Sigmoid colon (tissue), 4 donors: ENCODE data around the gene SYPL2.

ENCODE experiments used
- POLR2AphosphoS5 ChIP-seq, 4 donors: sonication (generic); formaldehyde crosslinking; IDR thresholded peaks; one replicate each; pipeline ENCODE4 v1.6.1; 2017; ENCODE audit warnings: antibody characterized with exemption in 4 of 4
- TF ChIP-seq, protein P1 (sequence below), 4 experiments: fragments of 450-650 bp in 3 of 4; fragments of 200-600 bp in 1 of 4; IDR thresholded peaks; one replicate each; pipeline ENCODE4 v1.5.1; 2016 to 2019; ENCODE audit warnings: antibody characterized with exemption in 4 of 4, mild to moderate bottlenecking in 3 of 4, moderate library complexity in 2 of 4

- TF ChIP-seq, protein P1, sequence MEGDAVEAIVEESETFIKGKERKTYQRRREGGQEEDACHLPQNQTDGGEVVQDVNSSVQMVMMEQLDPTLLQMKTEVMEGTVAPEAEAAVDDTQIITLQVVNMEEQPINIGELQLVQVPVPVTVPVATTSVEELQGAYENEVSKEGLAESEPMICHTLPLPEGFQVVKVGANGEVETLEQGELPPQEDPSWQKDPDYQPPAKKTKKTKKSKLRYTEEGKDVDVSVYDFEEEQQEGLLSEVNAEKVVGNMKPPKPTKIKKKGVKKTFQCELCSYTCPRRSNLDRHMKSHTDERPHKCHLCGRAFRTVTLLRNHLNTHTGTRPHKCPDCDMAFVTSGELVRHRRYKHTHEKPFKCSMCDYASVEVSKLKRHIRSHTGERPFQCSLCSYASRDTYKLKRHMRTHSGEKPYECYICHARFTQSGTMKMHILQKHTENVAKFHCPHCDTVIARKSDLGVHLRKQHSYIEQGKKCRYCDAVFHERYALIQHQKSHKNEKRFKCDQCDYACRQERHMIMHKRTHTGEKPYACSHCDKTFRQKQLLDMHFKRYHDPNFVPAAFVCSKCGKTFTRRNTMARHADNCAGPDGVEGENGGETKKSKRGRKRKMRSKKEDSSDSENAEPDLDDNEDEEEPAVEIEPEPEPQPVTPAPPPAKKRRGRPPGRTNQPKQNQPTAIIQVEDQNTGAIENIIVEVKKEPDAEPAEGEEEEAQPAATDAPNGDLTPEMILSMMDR (IDR thresholded peaks at IDR 0.05), result no peak
- no peak for TF ChIP-seq POLR2AphosphoS5 (IDR thresholded peaks at IDR 0.05)
Observed at GRCh38 chr1:109427171-109427467, 39.2 kb upstream of the SYPL2 start.
